Osteocyte (in vitro differentiated cells): ENCODE data around the gene GPR39. TPM values are rescaled to one million over a fixed set of nuclear protein-coding genes. Genes with fewer than 3 reads are reported as not detected.

Experiments used
- DNase-seq: peaks from one replicate; pipeline ENCODE4 v3.0.0; 2021; ENCODE audit warnings: mixed read lengths; ENCODE audit not compliant: unreplicated experiment; ENCODE audit errors: extremely low spot score
- H3K27ac Mint-ChIP-seq: one replicate; pipeline ENCODE4 v1.8.0; 2021; ENCODE audit warnings: mild to moderate bottlenecking, mixed read lengths; ENCODE audit not compliant: unreplicated experiment
- H3K27me3 Mint-ChIP-seq: one replicate; pipeline ENCODE4 v1.8.0; 2021; ENCODE audit warnings: mixed read lengths; ENCODE audit not compliant: unreplicated experiment
- H3K36me3 Mint-ChIP-seq: one replicate; pipeline ENCODE4 v1.8.0; 2021; ENCODE audit warnings: mixed read lengths; ENCODE audit not compliant: unreplicated experiment
- H3K4me1 Mint-ChIP-seq: one replicate; pipeline ENCODE4 v1.8.0; 2021; ENCODE audit warnings: mixed read lengths; ENCODE audit not compliant: unreplicated experiment
- H3K4me3 Mint-ChIP-seq: one replicate; pipeline ENCODE4 v1.8.0; 2021; ENCODE audit warnings: mild to moderate bottlenecking, moderate library complexity, mixed read lengths; ENCODE audit not compliant: unreplicated experiment
- H3K9me3 Mint-ChIP-seq: one replicate; pipeline ENCODE4 v1.8.0; 2021; ENCODE audit warnings: mixed read lengths; ENCODE audit not compliant: unreplicated experiment
- CTCF ChIP-seq: fragments of 200-600 bp; sonication (generic); IDR thresholded peaks from 2 replicates; pipeline ENCODE4 v1.5.0; 2021; ENCODE audit warnings: antibody characterized with exemption, mild to moderate bottlenecking, moderate library complexity
- total RNA-seq: library from RNA; stranded (reverse); gene quantifications from 2 replicates; pipeline ENCODE4 v1.2.1, GENCODE V29; 2021

GPR39 gene
- total RNA-seq, 1 donor from 2014 or later = 0.21 TPM

GRCh38 chr2:132495881-132496280 lies 79.3 kb downstream of the GPR39 start:
- TF ChIP-seq CTCF = no peak
- H3K9me3 Mint-ChIP-seq = peaks cover 4% of the 10 kb centered on the region
- no peaks in the 10 kb centered on the region for H3K36me3 Mint-ChIP-seq
- H3K27me3 Mint-ChIP-seq = no peaks in the 10 kb centered on the region
- H3K27ac Mint-ChIP-seq = no peak overlapping the region
- H3K4me3 Mint-ChIP-seq = no peak overlapping the region
- H3K4me1 Mint-ChIP-seq = no peaks in the 10 kb centered on the region
- DNase-seq = no peak

GRCh38 chr2:132496555-132496954 lies 80.0 kb downstream of the GPR39 start:
- H3K36me3 Mint-ChIP-seq = no peaks in the 10 kb centered on the region
- H3K9me3 Mint-ChIP-seq = peaks cover 4% of the 10 kb centered on the region
- TF ChIP-seq CTCF = no peak
- no peak overlapping the region for H3K27ac Mint-ChIP-seq
- DNase-seq = no peak
- H3K4me1 Mint-ChIP-seq = no peaks in the 10 kb centered on the region
- no peaks in the 10 kb centered on the region for H3K27me3 Mint-ChIP-seq
- no peak overlapping the region for H3K4me3 Mint-ChIP-seq

GRCh38 chr2:132497591-132497990 lies 81.0 kb downstream of the GPR39 start:
- Mint-ChIP-seq H3K4me3 (no peak overlapping the region), H3K9me3 (peaks cover 13% of the 10 kb centered on the region), H3K27ac (no peak overlapping the region), H3K36me3 (no peaks in the 10 kb centered on the region), H3K27me3 (no peaks in the 10 kb centered on the region), H3K4me1 (no peaks in the 10 kb centered on the region)
- DNase-seq = no peak
- no peak for TF ChIP-seq CTCF

GRCh38 chr2:132503701-132504100 lies 87.1 kb downstream of the GPR39 start:
- TF ChIP-seq CTCF = no peak
- no peaks in the 10 kb centered on the region for H3K4me1 Mint-ChIP-seq

GRCh38 chr2:132515010-132515409 lies 98.4 kb downstream of the GPR39 start:
- no peaks in the 10 kb centered on the region for H3K27me3 Mint-ChIP-seq
- TF ChIP-seq CTCF = no peak
- H3K36me3 Mint-ChIP-seq = no peaks in the 10 kb centered on the region
- H3K4me1 Mint-ChIP-seq = no peaks in the 10 kb centered on the region
- no peak overlapping the region for H3K4me3 Mint-ChIP-seq
- no peak overlapping the region for H3K27ac Mint-ChIP-seq
- no peaks in the 10 kb centered on the region for H3K9me3 Mint-ChIP-seq
- no peak for DNase-seq

More at GRCh38 chr2:132503701-132504100, 87.1 kb downstream of the GPR39 start:
- H3K4me3 Mint-ChIP-seq = no peak overlapping the region
- DNase-seq = no peak
- H3K36me3 Mint-ChIP-seq = no peaks in the 10 kb centered on the region
- H3K27me3 Mint-ChIP-seq = no peaks in the 10 kb centered on the region
- H3K9me3 Mint-ChIP-seq = peaks cover 41% of the 10 kb centered on the region
- no peak overlapping the region for H3K27ac Mint-ChIP-seq
